ENCODE data around the gene RGP1. TPM values are rescaled to one million over a fixed set of nuclear protein-coding genes. Genes with fewer than 3 reads are reported as not detected.

RGP1 gene
- total and polyA plus RNA-seq, 9 of the 15 experiments (the other 6 are each of a cell fraction or from before 2014, with no cell fraction given): 0.42 to 13.8 (median 6.7) TPM

- TF ChIP-seq BRCA1 (IDR thresholded peaks at IDR 0.05) (no peak), BRCA1 (CRISPR knock-in tag; IDR thresholded peaks at IDR 0.05) (no peak), SMAD4 (CRISPR knock-in tag; conservative IDR thresholded peaks at IDR 0.05) (peak; percentile 70), ZNF12 (CRISPR knock-in tag; IDR thresholded peaks at IDR 0.05) (no peak), SRSF9 (IDR thresholded peaks at IDR 0.05; ENCODE audit: borderline replicate concordance, low read depth, low read length) (no peak), CTCFL (IDR thresholded peaks at IDR 0.05; ENCODE audit: borderline replicate concordance, insufficient read depth, low read depth, low read length, poor library complexity, severe bottlenecking) (no peak), ZNF77 (CRISPR knock-in tag; IDR thresholded peaks at IDR 0.05) (no peak), MECOM (CRISPR knock-in tag; IDR thresholded peaks at IDR 0.05) (no peak), ZBTB34 (CRISPR knock-in tag; IDR thresholded peaks at IDR 0.05) (no peak), MIER1 (IDR thresholded peaks at IDR 0.05; ENCODE audit: low read depth) (no peak), CBFB (CRISPR knock-in tag; IDR thresholded peaks at IDR 0.05) (no peak), TCF15 (CRISPR knock-in tag; IDR thresholded peaks at IDR 0.05) (no peak), PTRF (tag; IDR thresholded peaks at IDR 0.05) (no peak), ZBTB11 (CRISPR knock-in tag; IDR thresholded peaks at IDR 0.05) (peak; percentile 77 to 95 (median 93); a peak in 5 of 6 replicates), ZNF445 (CRISPR knock-in tag; IDR thresholded peaks at IDR 0.05; ENCODE audit: low read depth) (no peak), ZNF398 (CRISPR knock-in tag; IDR thresholded peaks at IDR 0.05) (no peak), NCOA6 (IDR thresholded peaks at IDR 0.05) (no peak), PHF21A (IDR thresholded peaks at IDR 0.05; ENCODE audit: borderline replicate concordance, low read depth) (no peak), SNAPC5 (CRISPR knock-in tag; IDR thresholded peaks at IDR 0.05) (no peak)
Measured at GRCh38 chr9:35748858-35749514, at the start of gene RGP1, which contains the start of gene GBA2 (continued).
